Hepatocyte (in vitro differentiated cells): Measurements from ENCODE around the gene PIWIL1.

Source experiments
- EZH2 ChIP-seq: fragments of 200-600 bp; sonication (generic); IDR thresholded peaks from 2 replicates; pipeline ENCODE4 v1.6.1; 2016; ENCODE audit warnings: antibody characterized with exemption, mild to moderate bottlenecking, borderline replicate concordance
- TF ChIP-seq, protein P1 (sequence below): fragments of 200-600 bp; sonication (generic); IDR thresholded peaks from 2 replicates; pipeline ENCODE4 v1.5.1; 2016; ENCODE audit warnings: antibody characterized with exemption, mild to moderate bottlenecking; ENCODE audit not compliant: poor library complexity

DNA sequence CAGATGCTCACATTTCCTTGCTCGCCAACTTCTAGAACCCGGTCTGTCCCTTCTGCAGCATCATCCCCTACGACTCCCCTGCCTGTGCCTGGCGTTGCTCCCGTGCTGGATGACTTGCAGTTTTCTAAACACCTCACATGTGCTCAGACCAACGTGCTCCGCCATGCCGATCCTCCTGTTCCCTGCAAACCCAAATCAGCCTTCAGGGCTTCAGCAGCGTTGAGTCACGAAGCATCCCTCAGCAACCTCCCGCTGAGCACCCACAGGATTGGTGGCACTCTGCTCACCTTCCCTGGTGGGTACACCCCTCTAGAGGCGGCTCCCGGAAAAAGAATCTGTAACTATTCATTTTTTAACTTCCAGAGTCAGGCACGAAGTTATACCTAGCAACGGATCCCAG, 2.8 kb upstream of the PIWIL1 start:
- TF ChIP-seq, protein P1, sequence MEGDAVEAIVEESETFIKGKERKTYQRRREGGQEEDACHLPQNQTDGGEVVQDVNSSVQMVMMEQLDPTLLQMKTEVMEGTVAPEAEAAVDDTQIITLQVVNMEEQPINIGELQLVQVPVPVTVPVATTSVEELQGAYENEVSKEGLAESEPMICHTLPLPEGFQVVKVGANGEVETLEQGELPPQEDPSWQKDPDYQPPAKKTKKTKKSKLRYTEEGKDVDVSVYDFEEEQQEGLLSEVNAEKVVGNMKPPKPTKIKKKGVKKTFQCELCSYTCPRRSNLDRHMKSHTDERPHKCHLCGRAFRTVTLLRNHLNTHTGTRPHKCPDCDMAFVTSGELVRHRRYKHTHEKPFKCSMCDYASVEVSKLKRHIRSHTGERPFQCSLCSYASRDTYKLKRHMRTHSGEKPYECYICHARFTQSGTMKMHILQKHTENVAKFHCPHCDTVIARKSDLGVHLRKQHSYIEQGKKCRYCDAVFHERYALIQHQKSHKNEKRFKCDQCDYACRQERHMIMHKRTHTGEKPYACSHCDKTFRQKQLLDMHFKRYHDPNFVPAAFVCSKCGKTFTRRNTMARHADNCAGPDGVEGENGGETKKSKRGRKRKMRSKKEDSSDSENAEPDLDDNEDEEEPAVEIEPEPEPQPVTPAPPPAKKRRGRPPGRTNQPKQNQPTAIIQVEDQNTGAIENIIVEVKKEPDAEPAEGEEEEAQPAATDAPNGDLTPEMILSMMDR = no peak
- TF ChIP-seq EZH2 = no peak
